EL (cell line): ENCODE measurements around the gene NDOR1.
A peak's percentile ranks its signal among the peaks of the same experiment; 100 is the strongest.

Experiments used
- DNase-seq: peaks from one replicate; pipeline ENCODE4 v3.0.0-alpha.2; 2016

The NDOR1 gene

DNA sequence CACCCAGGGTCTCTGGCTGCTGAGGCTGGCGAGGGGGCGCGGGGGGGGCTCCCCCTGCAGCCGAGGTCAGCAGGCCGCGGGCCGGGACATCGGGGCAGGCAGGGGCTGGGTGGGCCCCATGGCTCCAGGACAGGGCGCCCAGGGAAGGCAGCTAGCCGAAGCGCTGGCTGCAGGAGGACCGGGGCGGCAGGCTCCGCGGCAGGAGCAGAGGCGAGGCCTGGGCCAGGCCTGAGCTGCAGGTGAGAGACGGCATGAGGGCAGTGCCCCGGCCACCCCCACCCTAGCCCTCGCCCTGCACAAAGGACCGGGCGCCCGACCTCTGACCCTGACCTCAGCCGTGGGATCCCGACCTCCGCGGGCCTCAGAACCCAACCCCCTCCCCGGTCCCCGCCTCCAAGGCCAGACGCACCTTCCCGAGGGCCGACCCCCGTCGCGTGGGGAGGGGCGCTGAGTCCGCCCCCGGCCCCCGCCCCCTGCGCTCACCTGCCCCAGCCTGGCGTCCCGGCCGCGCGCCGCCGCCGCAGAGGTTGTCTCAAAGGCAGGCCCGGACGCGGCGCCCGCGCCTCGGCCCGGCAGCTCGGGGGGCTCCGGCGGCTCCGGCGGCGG lies 16.1 kb downstream of the NDOR1 start:
- no peak for DNase-seq

DNA sequence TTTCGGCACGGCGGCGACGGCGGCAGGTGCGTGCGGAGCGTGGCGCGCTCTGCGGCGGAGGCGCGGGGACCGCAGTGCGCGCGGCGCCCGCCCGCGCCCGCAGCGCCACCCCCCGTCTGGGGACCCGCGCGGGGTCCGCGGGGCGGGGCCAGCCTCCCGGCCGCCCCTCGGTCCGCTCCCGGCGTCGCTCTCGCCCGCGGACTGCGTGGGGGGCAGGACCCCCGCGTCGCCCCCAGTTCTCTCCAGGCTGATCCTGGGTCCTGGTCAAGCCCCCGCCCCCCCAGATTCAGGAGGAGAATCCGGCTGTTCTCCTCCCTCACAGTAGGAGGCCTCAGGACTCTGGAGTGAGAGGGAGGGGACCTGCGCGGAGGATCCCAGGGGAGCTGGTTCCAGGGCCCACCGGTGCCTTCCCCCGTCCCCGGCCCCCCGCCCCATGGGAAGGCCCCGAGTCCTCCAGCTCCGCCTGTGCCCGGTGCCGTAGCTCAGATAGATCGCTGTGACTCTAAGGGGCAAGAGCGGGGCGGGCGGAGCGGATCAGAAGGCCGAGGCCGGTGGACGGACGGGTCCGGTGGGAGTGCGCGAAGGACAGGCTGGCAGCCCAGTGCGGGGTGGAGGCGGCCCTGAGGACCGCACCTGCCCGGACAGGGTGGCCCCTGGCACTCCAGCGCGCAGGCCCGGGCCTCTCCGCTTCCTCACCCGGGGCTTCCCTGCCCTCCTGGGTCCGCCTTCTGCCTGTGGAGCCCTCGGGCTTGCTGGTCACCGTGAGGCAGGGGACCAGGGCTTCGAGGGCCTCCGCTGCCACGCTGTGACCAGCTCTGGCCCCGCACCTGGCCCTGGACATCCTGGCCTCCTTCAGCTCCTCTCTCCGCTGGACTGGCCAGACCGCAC lies 16.9 kb downstream of the NDOR1 start, which contains the start of gene RNF208:
TSS of gene RNF208 (minus strand) at position 51 of the 888 bp plus-strand sequence. CDS start 1,028 bp downstream, outside the sequence.
- peak; percentile 34 for DNase-seq

DNA sequence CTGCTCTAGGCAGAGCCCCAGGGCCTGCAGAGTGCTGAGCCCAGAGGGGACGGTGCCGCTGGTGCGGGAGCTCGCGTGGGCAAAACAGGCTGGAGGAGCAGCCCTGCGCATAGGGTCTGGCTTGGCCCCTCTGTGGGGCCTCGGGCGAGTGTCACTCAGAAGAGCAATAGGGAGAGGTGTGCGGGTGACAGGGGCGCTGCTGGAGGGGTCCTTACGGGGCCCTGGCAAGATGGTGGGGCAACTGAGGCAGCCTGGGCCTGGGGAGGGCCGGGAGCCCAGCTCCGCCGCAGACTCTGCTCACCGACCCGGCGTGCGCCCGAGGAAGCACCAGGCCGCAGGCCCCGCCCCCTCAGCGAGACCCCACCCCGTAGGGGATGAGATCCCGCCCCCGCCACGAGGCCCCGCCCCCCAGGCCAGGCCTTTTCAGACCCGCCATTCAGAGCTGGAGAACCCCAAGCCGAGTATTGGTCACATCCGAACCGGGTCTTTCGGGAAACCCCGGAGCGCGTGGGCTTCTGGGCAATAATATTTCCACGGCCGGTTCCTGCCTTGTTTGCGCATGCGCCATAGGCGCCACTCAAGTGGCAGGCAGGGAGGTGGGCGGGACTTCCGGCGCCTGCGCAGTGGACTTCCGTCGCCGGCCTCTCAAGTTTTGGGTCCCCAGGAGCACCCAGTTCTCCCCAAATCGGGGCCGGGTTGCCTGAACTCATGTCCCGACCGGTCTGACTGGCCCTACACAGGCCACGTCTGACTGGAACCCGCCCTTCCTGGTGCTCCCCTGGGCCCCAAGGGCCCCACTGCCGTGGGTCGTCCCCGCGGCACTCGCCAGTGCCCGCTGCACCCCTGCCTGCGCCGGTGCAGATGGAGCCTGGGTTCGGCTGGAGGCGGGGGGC lies 17.8 kb downstream of the NDOR1 start:
- DNase-seq: peak; percentile 99

DNA sequence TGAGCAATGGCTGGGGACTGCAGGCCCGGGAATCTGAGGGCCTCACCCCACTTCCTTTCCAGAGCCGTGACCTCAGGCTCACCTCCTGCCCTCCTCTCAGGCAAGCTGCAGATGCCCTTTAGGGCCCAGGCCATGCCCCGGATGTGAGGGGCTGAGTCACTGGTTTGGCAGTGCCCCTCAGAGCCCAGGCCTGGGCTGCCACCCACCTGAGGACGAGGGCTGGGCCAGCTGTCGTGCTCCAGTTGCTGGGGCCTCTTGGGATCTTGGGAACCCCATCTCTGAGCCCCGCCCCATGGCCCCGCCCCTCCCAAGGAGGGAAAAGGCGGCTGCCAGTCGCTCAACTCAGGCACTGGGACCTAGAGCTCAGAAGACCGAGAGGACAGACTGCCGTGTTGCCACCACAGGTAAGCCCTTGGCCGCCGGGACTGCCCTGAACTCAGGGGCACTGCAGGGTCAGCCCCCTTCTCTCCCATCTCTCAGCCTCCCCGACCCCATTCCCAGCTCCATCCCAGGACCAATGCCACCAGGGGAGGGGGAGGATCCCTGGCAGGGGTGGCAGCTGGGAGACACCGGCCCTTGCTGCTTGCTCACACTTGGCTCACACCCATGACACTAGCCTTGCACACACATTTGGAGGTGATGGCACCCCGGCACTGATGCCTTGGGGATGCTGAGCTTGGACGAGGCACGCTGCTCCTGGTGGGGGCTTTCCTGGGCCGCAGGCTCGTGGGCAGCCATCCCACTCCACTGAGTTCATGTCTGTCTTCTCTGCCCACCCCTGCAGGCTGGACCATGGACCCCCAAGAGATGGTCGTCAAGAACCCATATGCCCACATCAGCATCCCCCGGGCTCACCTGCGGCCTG lies 19.6 kb downstream of the NDOR1 start, which contains the start of gene CYSRT1:
TSS of gene CYSRT1 (plus strand) at position 345 of the 865 bp plus-strand sequence. CDS start at position 793, 448 bp downstream.
- DNase-seq: no peak

DNA sequence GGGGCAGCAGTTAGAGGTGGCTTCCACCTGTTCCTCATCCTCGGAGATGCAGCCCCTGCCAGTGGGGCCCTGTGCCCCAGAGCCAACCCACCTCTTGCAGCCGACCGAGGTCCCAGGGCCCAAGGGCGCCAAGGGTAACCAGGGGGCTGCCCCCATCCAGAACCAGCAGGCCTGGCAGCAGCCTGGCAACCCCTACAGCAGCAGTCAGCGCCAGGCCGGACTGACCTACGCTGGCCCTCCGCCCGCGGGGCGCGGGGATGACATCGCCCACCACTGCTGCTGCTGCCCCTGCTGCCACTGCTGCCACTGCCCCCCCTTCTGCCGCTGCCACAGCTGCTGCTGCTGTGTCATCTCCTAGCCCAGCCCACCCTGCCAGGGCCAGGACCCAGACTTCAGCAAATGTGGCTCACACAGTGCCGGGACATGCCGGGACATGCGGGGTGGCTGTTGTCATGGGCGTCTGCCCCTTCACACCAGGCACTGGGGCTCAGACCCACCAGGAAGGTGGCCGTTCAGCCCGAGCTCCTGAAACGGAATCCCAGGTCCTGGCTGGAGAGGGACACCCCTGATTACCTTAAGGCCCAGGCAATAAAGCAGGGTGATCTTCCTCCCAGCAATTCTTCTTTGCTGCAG lies 20.3 kb downstream of the NDOR1 start:
- no peak for DNase-seq

DNA sequence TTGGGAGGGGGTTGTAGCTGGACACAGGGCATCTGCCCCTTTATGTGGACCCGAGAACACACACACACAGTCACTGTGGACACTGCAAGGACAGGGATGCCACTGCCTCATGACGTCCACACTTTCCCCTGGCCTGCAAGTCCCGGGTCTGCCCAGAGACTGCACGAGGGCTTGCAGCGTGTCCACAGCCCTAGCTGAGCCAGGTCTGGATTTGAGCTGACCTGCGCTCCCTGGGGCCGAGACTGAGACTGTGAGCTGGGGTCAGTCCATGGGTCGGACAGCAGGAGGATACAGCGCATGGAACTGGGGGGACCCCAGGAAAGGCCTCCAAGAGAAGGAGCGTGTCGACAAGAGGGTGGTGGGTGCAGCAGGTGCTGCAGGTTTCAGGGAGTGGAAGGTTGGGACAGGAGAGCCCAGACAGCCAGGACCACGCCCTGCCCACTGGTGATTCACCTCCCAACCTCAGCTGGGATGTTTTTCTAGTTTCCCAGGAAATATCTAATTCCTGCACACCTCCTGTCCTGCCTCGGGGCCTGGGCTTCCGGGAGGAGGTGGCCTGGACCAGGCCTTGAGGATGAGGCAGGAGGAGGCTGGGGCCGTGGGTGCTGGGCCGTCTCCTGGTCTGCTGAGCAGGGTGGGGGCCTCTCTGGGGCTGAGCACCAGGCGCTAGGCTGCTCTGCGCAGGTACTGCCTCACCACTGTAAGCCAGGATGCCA lies 21.0 kb downstream of the NDOR1 start:
- no peak for DNase-seq

DNA sequence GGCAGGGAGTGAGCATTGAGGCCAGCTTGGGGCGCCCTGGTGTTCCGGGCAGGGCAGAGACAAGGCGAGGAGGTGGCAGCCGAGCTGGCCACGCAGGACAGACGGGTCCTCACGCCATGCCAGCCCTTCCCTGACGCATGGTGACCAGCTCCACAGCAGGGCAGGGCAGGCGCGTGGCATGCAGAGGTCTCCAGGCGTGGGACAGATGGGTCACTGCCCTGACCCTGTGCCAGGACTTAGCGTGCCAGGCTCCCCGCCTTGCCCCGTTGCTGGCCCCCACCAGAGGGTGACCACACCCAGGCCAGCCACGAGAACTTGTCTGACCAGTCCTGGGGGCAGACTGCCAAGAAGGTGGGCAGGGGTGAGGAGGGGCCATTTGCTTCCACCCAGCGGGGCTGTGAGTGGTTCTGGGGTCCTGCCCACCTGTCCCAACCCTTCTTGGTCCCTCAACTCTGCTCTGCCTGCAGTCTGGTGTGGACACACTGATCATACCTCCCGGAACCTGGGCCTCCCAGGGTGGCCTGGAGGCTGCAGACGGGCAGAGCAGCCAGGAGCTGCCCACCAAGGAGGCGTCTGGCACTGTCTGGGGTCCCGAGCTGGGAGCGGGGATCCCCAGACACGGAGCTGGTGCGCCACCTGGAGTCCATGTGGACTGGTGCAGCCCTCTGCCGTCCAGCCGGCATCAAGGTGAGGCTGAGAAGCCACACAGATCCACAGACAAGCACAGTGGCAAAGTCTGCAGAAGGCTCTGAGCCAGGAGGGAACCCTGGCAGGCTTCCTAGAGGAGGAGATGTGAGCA lies 21.8 kb downstream of the NDOR1 start, which contains the start of gene RNF224:
TSS of gene RNF224 (plus strand) at position 449 of the 799 bp plus-strand sequence. CDS start 834 bp downstream, outside the sequence.
- DNase-seq: peak; percentile 75

DNA sequence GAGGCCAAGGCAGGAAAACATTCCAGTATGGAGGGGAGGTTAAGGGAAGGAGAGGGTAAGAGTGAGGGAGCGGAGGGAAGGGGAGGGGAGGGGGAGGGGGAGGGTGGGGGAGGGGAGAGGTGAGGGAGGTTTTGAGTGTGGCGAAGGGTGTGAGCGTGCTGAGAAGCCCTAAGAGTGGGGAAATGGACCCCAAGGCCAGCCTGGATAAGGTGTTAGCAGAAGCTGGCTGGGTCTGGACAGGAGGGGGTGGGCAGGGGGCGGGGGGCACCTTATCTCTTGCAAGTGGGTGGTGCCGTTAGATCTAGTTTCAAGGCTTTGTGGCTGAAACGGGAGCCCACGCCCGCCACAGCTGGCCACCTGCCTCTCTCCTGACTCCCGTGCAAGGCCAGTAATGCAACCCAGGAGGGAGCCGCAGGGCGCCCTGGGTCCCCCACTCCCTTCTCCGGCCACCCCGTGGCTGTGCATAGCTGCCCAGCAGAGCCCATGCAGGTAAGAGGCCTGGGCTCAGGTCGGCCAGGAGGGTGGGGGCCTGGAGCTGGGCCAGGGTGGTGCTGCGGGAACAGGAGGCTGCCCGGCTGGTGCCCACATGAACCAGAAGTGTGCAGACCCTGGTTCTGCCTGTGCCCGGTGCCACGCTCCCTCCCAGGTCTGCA lies 22.5 kb downstream of the NDOR1 start:
- no peak for DNase-seq

DNA sequence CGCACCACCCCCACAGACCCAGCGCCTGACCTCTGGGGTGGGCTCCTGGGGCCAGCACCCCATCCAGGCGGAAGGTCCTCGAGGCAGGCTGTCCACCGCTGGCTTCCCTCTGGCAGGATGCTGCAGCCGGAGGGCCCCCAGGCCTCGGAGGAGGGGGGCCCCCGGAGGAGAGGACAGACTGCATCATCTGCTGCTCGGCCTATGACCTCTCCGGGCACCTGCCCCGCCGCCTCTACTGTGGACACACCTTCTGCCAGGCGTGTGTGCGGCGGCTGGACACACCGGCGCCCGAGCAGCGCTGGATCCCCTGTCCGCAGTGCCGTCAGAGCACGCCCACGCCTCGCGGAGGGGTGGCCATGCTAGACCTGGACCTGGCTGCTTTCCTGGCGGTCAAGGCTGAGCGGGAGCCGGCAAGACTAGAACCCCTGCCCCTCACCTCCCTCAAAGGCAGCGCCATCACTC lies 23.0 kb downstream of the NDOR1 start:
- no peak for DNase-seq

DNA sequence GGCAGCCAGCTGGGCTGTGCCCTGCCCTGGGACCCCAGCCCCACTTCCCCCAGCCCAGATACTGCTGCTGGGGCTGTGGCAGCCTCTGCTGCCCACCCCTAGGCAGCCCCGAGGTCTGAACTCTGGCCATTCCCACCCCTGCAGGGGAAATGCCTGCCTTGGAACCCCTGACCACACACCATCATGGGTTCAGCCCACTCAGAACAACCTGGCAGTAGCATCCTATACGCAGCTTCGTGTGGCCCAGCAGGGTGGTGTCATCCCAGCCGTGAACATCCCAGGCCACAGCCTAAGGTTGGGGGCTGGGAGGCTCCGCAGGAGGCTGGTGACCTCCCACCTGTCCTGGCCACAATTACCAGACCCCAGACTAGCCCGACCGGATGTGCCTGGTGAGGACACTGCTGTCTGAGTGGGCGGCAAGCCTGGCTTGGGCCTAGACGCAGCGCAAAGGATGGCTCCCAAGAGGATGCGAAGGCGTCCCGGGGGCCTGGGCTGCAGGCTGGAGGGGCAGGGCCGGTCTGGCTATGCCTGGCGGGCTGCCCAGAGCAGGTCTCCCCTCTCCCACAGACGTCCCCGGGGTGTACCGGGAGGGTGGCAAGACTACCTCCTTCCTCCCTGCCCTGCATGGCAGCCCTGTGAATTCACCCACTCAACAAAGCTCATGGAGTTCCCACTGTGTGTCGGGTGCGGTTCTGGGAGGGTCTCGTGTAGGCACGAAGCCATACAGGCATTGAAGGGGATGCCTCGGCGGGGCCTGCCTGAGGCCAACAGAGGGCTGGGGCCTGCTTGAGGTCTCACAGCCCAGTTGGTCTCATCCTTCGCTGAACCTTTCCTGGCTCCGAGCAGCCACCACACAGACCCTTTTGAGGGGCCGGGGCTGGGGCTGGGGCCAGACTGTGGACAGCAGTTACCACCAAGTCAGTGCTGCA lies 23.7 kb downstream of the NDOR1 start:
- no peak for DNase-seq

DNA sequence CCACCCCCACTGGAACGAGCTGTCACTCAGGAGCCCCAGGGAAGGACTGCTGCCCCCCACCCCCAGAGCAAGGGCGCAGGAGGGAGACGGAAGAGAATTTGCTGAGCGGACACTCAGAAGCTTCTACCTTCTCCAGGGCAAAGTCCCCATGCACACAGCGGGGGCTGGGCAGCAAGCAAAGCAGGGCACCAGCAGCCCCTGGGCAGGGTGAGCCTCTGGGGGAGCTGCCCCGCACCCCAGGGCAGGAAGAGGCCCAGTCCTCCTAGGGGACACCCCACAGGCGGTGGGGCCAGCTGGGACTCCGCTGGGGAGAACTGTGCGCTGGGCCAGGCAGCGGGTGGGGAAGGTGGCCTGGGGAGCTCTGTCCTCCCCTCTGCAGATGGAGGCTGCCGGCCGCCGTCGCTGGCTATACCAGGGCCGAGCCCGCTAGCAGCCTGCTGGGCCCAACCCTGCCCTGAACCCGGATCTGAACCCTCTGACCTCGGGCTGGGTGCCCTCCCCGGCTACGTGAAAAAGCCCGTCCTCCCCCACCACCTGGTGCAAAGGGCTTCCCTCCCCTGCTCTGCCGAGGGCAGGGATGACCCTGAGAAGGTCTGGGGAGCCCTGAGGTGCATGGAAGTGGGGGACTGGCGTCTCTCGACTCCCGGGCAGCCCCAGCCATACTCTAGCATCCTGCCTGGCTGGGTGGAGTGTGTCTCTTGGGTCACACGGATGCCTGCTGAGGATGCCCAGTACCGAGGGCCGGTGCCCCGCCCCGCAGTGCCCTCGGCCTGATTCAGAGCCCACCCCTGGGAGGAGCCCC lies 24.6 kb downstream of the NDOR1 start:
- DNase-seq: no peak

DNA sequence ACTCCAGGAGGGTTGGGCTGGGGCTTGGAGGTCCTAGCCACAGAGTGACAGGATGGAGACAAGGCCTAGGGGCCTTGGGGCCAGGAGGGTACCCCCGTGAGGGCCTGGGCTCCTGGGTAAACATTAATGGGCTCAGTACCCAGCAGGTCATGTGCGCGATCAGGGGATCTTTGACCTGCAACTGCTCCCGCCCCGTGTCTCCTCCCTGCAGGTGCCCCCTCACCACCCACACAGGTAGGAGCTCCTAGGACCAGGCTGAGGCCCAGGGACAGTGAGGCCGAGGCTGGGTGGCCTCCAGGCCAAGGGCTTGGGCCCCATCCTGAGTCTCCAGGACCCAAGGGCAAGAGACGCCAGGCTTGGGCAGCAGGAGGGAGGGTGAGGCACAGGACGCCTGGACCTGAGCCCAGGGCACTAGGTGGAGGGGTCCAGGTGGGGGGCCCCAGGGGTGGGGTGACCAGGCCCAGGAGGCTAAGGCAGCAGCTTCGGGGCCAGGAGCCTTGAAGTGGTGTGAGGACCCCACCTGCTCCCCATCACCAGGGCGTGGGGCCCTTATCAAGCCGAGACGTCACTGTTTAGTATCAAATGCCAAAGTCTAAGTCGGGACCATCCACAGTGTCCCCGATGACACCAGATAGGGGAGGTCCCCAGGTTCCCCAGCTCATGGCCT lies 25.3 kb downstream of the NDOR1 start, which contains the start of gene SLC34A3:
TSS of gene SLC34A3 (plus strand) at position 197 of the 667 bp plus-strand sequence. CDS start 802 bp downstream, outside the sequence.
- DNase-seq: no peak

DNA sequence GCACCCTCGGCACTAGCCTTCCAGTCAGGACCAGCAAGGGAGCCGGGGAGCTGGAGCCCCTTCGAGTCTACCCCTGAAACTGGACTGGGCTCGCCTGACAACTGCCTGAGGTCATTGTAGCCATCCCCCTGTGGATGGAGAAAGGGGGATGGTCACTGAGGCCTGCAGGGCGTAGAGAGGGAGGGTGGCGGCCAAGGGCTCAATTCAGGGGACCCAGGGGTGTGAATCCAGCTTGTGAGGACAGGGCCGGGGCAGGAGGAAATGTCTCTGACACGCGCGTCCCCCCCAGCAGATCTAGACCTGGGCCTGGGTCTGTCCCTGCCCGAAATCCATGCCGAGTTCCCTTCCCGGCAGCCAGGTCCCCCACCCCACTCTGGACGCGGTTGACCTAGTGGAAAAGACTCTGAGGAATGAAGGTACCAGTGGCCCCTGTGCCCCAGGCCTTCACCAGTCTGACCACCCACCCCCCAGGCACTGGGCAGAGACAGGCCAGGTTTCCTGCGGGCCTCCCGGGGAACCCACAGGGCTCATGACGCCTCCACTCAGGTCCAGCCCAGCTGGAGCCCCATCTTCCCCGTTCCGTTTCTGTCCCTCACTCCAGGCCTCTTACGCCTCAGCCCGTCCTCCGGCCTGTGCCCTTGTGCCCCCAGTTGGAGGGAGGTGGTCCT lies 26.0 kb downstream of the NDOR1 start:
- no peak for DNase-seq

DNA sequence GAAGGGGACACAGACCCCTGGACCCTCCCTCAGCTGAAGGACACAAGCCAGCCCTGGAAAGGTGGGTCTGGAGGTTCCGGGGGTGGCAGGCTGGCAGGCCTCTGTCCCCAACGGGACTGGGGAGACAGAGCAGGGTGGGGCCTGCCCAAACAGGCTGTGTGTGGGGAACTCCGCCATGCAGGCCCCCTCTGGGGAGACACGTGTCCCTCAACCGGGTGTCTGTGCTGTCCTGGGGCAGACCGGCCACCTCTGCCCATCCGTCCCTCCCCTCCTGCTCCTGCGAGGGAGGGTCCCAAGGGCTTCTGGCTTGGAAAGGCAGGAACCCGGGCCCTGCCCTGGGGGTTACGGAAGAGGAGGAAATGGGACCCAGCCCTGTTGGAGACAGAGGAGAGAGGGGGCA lies 26.6 kb downstream of the NDOR1 start:
- DNase-seq: no peak

DNA sequence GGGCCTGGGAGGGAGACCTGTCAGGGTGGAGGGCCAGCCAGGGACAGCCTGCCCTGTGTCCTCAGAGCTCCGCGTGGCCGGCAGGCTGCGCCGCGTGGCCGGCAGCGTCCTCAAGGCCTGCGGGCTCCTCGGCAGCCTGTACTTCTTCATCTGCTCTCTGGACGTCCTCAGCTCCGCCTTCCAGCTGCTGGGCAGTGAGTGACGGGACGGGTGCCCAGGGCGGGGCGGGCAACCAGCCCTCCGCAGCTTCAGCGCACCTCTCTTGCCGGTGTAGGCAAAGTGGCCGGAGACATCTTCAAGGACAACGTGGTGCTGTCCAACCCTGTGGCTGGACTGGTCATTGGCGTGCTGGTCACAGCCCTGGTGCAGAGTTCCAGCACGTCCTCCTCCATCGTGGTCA lies 27.0 kb downstream of the NDOR1 start:
- DNase-seq: no peak
